Activated naive CD4-positive, alpha-beta T cell treated with anti-CD3 and anti-CD28 coated beads for 36 hours (primary cell): ENCODE measurements around the gene SLC9A8. TPM values are rescaled to one million over a fixed set of nuclear protein-coding genes. Genes with fewer than 3 reads are reported as not detected.
"Not testable (repeated sequence)": the region's sequence is repeated elsewhere in the genome, so short reads cannot be mapped to it uniquely, and the experiment has no call there.

Source experiments
- CTCF ChIA-PET: fragments of 350-600 bp; sonication (Branson Sonifier 250); formaldehyde crosslinking; loops from one replicate; lab custom pipeline; 2021; ENCODE audit warnings: antibody characterized with exemption; lab: Charles Lee
- DNase-seq: peaks from one replicate; pipeline ENCODE4 v3.0.0-alpha.2; 2020
- H3K27ac Mint-ChIP-seq: one replicate; pipeline ENCODE4 v1.8.0; 2021; ENCODE audit warnings: mild to moderate bottlenecking, mixed read lengths
- H3K27me3 Mint-ChIP-seq: one replicate; pipeline ENCODE4 v1.8.0; 2021; ENCODE audit warnings: low read depth, mixed read lengths
- H3K36me3 Mint-ChIP-seq: one replicate; pipeline ENCODE4 v1.8.0; 2021; ENCODE audit warnings: low read depth, mixed read lengths
- H3K4me1 Mint-ChIP-seq: one replicate; pipeline ENCODE4 v1.8.0; 2021; ENCODE audit warnings: low read depth, mixed read lengths
- H3K4me3 Mint-ChIP-seq: one replicate; pipeline ENCODE4 v1.8.0; 2021; ENCODE audit warnings: mild to moderate bottlenecking, moderate library complexity, mixed read lengths
- H3K9me3 Mint-ChIP-seq: one replicate; pipeline ENCODE4 v1.8.0; 2021; ENCODE audit warnings: mixed read lengths
- intact Hi-C: fragments of 100-400 bp; cut with micrococcal nuclease; formaldehyde crosslinking; loops from one replicate; pipeline ENCODE4 v1.15.1; 2023
- total RNA-seq, 2 experiments: library from RNA; stranded (reverse); gene quantifications; one replicate each; pipeline ENCODE4 v1.2.3, GENCODE V29; 2021

The SLC9A8 gene
- total RNA-seq, 2 experiments from 2014 or later: 11.2 to 11.4 TPM

DNA sequence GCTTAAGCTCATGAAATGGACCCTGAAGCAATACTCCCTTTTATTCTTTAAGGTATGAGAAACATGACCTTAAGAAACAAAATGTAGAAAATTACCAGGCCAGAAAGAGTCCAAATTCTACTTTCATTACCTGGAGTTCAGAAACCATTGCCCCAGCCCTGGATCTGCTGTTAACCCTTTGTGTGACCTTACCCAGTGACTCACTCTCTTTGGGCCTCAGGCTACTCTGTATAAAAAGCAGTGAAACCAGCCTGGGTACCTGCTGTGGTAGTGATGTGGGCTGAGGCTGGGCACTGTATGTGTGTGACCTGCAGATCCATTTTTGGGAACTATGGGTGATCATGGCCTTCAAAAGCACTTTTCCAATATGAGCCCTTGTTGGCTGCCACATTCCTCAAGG, 47.2 kb downstream of the SLC9A8 start:
- Mint-ChIP-seq H3K4me1 (peaks cover 2% of the 10 kb centered on the region), H3K36me3 (peaks cover 20% of the 10 kb centered on the region), H3K9me3 (no peaks in the 10 kb centered on the region), H3K27ac (no peak overlapping the region), H3K27me3 (no peaks in the 10 kb centered on the region), H3K4me3 (no peak overlapping the region)
- CTCF ChIA-PET: interaction anchor here (1.4 kb wide), 1 partner anchor 13 kb away, joined by 7 read pairs; no protein-coding TSS in a partner anchor
- intact Hi-C loops: no loop called here
- DNase-seq: no peak

DNA sequence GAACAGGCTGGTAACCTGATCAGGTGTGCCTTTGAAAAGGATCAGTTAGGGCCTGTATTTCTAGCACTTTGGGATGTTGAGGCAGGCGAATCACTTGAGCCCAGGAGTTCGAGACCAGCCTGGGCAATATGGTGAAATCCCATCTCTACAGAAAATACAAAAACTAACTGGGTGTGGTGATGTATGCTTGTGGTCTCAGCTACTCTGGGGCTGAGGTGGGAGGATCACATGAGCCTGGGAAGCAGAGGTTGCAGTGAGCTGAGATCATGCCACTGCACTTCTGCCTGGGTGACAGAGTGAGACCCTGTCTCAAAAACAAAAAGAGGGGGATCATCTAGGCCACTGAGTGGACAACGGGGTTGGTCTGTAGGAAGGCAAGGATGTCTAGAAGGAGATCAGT, 48.6 kb downstream of the SLC9A8 start:
- H3K4me3 Mint-ChIP-seq, H3K9me3 Mint-ChIP-seq, H3K27ac Mint-ChIP-seq, intact Hi-C loops, DNase-seq, H3K4me1 Mint-ChIP-seq, H3K27me3 Mint-ChIP-seq: not testable (repeated sequence)
- peaks cover 16% of the 10 kb centered on the region for H3K36me3 Mint-ChIP-seq
- CTCF ChIA-PET: interaction anchor here (1.0 kb wide), 1 partner anchor 251 kb away, joined by 3 read pairs; no protein-coding TSS in a partner anchor

DNA sequence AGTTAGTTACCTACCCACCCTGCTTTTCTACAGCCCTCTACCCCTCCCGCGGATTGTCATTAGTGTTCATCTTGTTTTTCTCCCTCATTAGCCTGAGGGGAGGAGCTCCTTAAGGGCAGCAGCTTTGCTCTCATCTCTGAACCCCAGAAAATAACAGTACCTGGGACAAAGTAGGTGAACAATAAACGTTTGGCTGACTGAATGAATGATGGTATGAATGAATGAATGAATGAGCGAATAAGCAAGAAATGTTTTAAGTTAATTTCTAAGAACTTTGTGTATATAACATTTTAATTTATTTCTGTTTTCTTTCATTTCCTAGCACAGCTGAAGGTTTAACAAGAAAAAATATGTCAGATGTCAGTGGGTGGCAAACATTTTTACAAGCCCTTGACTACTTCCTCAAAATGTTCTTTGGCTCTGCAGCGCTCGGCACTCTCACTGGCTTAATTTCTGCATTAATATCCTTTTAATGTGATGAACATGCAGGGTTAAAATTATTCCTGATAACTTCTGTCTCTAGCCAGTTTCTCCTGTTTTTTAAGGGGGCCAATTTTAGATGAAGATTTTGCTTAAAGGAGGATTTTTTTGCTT, 50.1 kb downstream of the SLC9A8 start:
- peaks cover 13% of the 10 kb centered on the region for H3K36me3 Mint-ChIP-seq
- CTCF ChIA-PET: no interaction called here
- H3K4me3 Mint-ChIP-seq: no peak overlapping the region
- no peak for DNase-seq
- no peak overlapping the region for H3K27ac Mint-ChIP-seq
- H3K4me1 Mint-ChIP-seq: peaks cover 2% of the 10 kb centered on the region
- no peaks in the 10 kb centered on the region for H3K9me3 Mint-ChIP-seq
- no peaks in the 10 kb centered on the region for H3K27me3 Mint-ChIP-seq
- intact Hi-C loops: no loop called here

DNA sequence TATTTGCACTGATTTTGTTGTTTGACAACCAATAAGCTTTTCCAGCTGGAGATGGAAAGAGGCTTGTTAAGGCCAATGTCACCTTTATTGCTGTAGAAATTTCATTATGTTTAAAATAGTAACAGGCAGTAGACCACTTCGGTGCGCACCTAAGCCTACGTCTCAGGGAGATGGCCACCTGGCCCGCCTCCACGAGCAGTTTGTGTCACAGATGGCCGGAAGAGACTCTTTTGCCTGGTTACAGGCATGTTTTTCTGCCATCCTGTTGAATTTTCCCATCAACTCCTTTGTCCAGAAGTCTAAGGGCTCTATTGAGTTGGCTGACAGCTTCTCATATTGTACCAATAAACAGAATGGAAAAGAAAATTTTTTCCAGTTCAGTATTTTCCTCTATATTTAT, 51.0 kb downstream of the SLC9A8 start:
- intact Hi-C loops: no loop called here
- no peaks in the 10 kb centered on the region for H3K9me3 Mint-ChIP-seq
- no peaks in the 10 kb centered on the region for H3K27me3 Mint-ChIP-seq
- DNase-seq: no peak
- H3K4me3 Mint-ChIP-seq: no peak overlapping the region
- CTCF ChIA-PET: interaction anchor here (1.3 kb wide), 1 partner anchor 250 kb away, joined by 3 read pairs; no protein-coding TSS in a partner anchor
- H3K27ac Mint-ChIP-seq: no peak overlapping the region
- H3K4me1 Mint-ChIP-seq: peaks cover 2% of the 10 kb centered on the region
- peaks cover 13% of the 10 kb centered on the region for H3K36me3 Mint-ChIP-seq

DNA sequence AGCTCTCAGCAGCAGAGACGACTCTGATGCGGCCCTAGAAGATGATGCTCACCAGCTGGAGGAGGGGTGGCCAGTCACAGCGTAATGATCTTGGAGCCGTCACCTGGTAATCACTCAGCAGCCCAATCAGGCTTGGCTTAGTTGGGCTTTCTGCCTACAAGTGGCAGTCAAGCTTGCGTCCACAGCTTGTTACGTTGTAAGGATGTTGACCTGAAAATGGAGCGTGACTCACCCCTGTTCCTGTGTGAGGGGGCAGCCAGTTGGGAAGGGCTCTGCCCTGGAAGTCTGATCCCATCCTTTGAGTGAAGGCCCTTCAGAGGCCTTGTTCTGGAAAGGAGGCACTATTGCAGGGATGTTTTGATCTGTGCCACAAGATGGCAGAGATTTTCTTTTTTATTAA, 52.9 kb downstream of the SLC9A8 start:
- Mint-ChIP-seq H3K4me3 (no peak overlapping the region), H3K4me1 (peaks cover 4% of the 10 kb centered on the region), H3K27ac (no peak overlapping the region), H3K36me3 (peaks cover 12% of the 10 kb centered on the region), H3K9me3 (no peaks in the 10 kb centered on the region), H3K27me3 (no peaks in the 10 kb centered on the region)
- intact Hi-C loops: no loop called here
- CTCF ChIA-PET: no interaction called here
- DNase-seq: no peak

DNA sequence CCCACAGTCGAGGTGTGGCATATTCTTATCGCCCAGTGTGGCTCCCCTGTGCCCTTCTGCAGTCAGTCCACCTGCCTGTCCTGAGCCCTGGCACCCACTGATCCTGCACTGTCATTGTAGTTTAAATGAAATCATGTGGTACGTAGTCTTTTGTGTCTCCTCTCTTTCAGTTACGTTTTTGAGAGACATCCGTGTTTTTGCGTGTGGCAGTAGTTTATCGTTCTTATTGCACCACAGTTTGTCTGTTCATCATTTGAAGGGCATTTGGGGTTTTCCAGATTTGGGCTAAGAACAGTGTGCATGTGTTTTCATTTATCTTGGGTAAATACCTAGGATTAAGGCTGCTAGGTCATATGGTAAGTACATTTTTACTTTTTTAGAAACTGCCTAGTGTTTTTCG, 53.4 kb downstream of the SLC9A8 start:
- CTCF ChIA-PET: no interaction called here
- DNase-seq: no peak
- Mint-ChIP-seq H3K27ac (no peak overlapping the region), H3K27me3 (no peaks in the 10 kb centered on the region), H3K36me3 (peaks cover 9% of the 10 kb centered on the region), H3K4me1 (peaks cover 2% of the 10 kb centered on the region), H3K9me3 (no peaks in the 10 kb centered on the region), H3K4me3 (no peak overlapping the region)
- intact Hi-C loops: no loop called here

DNA sequence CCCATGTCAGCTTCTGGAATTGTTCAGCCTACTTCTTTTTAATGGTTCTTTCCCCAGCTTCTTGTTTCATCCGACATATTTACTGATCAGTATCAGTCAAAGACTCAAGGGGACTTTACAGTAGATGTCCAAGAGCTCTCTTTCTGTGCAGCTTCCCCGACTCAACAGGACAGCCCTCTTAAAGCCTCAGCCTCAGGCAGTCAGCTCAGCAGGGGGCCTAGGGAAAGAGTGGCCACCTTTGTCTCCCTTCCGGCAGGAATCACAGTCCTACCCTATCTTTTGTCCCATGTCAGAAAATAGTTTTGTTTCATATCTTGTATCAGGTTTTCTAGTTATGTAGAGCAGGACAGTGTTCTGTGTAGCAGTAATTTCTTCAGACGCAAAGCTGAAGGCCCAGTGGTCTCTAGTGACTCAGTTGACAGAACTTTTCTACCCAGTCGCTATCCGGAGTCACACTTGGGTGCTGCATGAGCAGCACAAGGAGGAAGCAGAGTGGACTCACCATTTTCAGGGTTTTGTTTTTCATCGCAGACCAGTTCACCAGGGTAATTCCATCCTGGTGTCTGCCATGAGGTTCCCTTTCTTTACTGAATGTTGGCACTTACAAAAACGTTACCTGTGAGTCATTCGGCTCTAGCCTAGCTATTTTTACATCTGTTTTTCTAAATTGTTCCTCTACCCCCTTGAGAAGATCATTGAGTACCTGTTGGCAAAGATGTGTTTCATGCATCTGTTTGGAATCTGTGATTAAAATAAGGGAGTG, 55.0 kb downstream of the SLC9A8 start:
- CTCF ChIA-PET: no interaction called here
- Mint-ChIP-seq H3K9me3 (no peaks in the 10 kb centered on the region), H3K27me3 (no peaks in the 10 kb centered on the region), H3K4me3 (no peak overlapping the region), H3K27ac (no peak overlapping the region), H3K4me1 (peaks cover 2% of the 10 kb centered on the region), H3K36me3 (peaks cover 9% of the 10 kb centered on the region)
- DNase-seq: no peak
- intact Hi-C loops: no loop called here

DNA sequence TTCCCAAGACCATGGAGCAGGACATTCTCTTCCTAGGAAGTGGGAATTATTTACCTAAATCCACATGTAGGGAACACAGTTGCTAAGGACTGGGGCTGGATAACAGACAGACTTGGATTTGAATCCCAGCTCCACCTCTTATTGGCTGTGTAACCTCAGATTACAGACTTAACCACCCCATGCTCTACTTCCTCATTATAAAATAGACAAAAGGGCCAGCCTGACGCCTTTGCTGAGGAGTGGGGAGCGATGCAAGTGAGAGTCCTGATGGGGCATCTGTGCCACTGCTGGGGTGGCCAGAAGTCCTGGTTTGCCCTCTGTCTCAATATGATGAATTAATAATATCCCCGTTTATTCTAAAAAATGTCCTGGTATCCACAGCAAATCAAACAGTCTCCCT, 55.9 kb downstream of the SLC9A8 start:
- H3K4me3 Mint-ChIP-seq: no peak overlapping the region
- no peak for DNase-seq
- CTCF ChIA-PET: no interaction called here
- no peak overlapping the region for H3K27ac Mint-ChIP-seq
- intact Hi-C loops: no loop called here
- H3K27me3 Mint-ChIP-seq: no peaks in the 10 kb centered on the region
- no peaks in the 10 kb centered on the region for H3K9me3 Mint-ChIP-seq
- peaks cover 2% of the 10 kb centered on the region for H3K4me1 Mint-ChIP-seq
- H3K36me3 Mint-ChIP-seq: peaks cover 9% of the 10 kb centered on the region

DNA sequence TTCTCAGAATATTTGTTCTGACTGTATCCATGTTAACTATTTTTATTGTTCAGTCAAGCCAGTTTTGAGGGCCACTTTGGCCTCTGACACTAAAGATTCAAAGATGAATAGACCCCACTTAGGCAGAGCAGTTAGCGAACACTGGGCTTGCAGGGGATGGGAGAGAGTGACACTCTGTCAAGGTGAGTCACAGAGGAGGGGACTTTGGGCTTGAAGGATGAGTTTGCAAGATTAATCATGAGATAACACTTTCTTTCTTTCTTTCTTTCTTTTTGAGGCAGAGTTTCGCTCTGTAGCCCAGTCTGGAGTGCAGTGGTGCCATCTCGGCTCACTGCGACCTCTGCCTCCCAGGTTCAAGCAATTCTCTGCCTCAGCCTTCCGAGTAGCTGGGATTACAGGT, 56.3 kb downstream of the SLC9A8 start:
- H3K4me1 Mint-ChIP-seq: peaks cover 2% of the 10 kb centered on the region
- H3K27ac Mint-ChIP-seq: no peak overlapping the region
- peaks cover 9% of the 10 kb centered on the region for H3K36me3 Mint-ChIP-seq
- no peaks in the 10 kb centered on the region for H3K27me3 Mint-ChIP-seq
- H3K4me3 Mint-ChIP-seq: no peak overlapping the region
- no peak for DNase-seq
- intact Hi-C loops: no loop called here
- CTCF ChIA-PET: no interaction called here
- no peaks in the 10 kb centered on the region for H3K9me3 Mint-ChIP-seq

DNA sequence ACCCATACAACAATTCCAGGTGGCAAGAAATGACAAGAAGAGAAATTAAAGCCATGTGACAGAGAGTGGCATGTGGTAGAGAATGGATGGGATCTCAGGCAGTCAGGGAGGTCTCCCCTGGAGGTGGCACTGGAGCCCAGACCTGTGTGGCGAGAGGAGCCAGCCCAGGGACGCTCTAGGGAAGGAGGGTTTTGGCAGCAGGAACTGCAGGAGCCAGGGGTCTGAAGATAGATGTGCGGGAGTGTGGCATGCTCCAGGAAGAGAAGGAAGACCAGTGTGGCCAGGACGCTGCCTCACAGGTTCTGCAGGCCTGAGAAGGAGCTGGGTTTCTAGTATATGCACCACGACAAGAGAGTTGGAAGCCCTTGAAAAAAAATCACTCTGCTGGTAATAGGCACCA, 57.6 kb downstream of the SLC9A8 start:
- no peak for DNase-seq
- CTCF ChIA-PET: no interaction called here
- intact Hi-C loops: no loop called here
- Mint-ChIP-seq H3K36me3 (peaks cover 7% of the 10 kb centered on the region), H3K27me3 (no peaks in the 10 kb centered on the region), H3K4me3 (no peak overlapping the region), H3K9me3 (no peaks in the 10 kb centered on the region), H3K27ac (no peak overlapping the region), H3K4me1 (peaks cover 2% of the 10 kb centered on the region)

DNA sequence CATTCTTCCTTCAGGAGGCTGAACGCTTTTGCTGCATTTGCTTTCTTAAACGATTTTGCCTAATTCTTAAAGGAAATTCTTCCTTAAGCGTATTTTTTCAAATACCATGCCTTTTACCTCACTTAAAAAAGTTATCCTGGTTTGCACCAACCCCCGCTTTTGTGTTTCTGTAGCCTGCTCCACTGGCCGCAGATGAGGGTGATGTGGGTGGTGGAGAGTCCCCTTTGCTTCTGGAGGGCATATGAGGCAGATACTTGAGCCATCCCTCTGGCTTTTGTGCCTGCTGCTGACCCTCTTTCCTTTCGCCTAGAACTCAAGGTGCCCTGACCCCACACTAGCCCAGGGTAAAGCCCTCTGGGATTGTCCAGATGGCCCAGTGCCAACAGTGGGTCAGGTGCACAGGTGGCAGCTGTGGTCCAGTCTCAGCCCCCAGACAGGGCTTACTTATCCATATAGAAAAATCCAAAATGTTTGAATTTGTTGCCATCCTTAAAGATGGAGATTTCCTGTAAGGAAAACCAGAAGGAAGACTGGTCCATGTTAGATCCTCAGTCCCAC, 58.8 kb downstream of the SLC9A8 start:
- Mint-ChIP-seq H3K27ac (no peak overlapping the region), H3K9me3 (no peaks in the 10 kb centered on the region), H3K27me3 (no peaks in the 10 kb centered on the region), H3K36me3 (peaks cover 7% of the 10 kb centered on the region), H3K4me3 (no peak overlapping the region), H3K4me1 (peaks cover 2% of the 10 kb centered on the region)
- no peak for DNase-seq
- CTCF ChIA-PET: interaction anchor here (0.6 to 1.7 kb wide), 2 partner anchors 25 to 265 kb away, joined by 3 to 4 read pairs; no protein-coding TSS in a partner anchor
- intact Hi-C loops: no loop called here

DNA sequence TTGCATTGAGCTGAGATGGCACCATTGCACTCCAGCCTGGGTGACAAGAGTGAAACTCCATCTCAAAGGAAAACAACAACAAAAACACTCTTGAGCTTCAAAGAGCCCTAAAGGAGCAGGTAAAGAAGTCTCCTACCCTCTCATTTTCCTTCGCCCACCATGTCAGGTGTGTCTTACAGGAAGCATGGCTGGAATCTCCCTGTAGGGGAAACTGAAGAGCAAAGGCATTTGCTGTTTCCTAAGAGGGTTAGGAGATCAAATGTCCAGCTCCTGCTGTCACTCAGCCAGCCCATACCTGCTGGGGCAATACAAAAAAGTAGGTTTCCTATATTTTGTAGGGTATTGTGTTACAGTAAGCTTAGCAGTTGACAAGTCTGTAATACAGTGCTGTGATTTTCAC, 59.4 kb downstream of the SLC9A8 start:
- Mint-ChIP-seq H3K4me3 (no peak overlapping the region), H3K27ac (no peak overlapping the region), H3K4me1 (peaks cover 2% of the 10 kb centered on the region), H3K27me3 (no peaks in the 10 kb centered on the region), H3K9me3 (no peaks in the 10 kb centered on the region), H3K36me3 (peaks cover 5% of the 10 kb centered on the region)
- intact Hi-C loops: no loop called here
- CTCF ChIA-PET: interaction anchor here (0.6 to 1.7 kb wide), 2 partner anchors 26 to 265 kb away, joined by 3 to 4 read pairs; no protein-coding TSS in a partner anchor
- no peak for DNase-seq
